ENCODE measurements around the gene C12orf75.

DNA sequence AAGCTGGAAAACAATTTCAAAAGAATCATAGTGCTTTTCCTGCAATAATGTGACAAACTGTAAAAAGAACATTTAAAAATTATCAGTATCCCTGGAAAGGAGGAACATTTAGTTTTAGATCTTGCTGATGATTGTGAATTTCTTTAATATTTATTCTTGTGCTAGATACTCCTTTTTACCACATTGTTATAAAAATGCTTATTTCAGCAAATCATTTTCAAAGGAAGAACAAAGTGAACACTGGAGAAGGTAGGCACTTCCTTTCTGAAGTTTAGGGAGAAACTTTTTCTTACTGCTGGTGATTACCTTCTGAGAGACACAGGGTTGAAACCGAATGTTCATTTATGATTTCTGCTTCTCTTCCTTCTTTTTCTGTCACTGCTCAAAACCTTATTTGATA is 45.1 kb upstream of the C12orf75 start:
- TF ChIP-seq EP300 (IDR thresholded peaks at IDR 0.05) (no peak), POLR2A (IDR thresholded peaks at IDR 0.05) (no peak), POLR2AphosphoS5 (IDR thresholded peaks at IDR 0.05) (no peak)
- TF ChIP-seq, protein P1, sequence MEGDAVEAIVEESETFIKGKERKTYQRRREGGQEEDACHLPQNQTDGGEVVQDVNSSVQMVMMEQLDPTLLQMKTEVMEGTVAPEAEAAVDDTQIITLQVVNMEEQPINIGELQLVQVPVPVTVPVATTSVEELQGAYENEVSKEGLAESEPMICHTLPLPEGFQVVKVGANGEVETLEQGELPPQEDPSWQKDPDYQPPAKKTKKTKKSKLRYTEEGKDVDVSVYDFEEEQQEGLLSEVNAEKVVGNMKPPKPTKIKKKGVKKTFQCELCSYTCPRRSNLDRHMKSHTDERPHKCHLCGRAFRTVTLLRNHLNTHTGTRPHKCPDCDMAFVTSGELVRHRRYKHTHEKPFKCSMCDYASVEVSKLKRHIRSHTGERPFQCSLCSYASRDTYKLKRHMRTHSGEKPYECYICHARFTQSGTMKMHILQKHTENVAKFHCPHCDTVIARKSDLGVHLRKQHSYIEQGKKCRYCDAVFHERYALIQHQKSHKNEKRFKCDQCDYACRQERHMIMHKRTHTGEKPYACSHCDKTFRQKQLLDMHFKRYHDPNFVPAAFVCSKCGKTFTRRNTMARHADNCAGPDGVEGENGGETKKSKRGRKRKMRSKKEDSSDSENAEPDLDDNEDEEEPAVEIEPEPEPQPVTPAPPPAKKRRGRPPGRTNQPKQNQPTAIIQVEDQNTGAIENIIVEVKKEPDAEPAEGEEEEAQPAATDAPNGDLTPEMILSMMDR (IDR thresholded peaks at IDR 0.05), result no peak
